ENCODE data around the gene FBXO3. TPM values are rescaled to one million over a fixed set of nuclear protein-coding genes. Genes with fewer than 3 reads are reported as not detected.

FBXO3 gene
- total and polyA plus RNA-seq, 2 of the 8 experiments (the other 6 are each of a cell fraction or from before 2014, with no cell fraction given), result 15.9 to 25.7 TPM

GRCh38 chr11:33699515-33700062 lies 74.7 kb downstream of the FBXO3 start:
- Histone ChIP-seq H2BK120ac (replicated peaks; ENCODE audit: low read depth, low read length) (no peak overlapping the region), H3K18ac (ENCODE audit: extremely low read depth, low read length) (no peak overlapping the region), H2BK12ac (ENCODE audit: low read depth, low read length) (peak overlapping the region; percentile 60; the same call in 1 of the 2 replicates), H4K5ac (ENCODE audit: insufficient read length, low read depth, low read length) (no peak overlapping the region), H3K23ac (ENCODE audit: insufficient read length) (no peak overlapping the region), H3K9ac (replicated peaks in 1 of 4; ENCODE audit: extremely low read depth in 1 of 4, low read depth in 3 of 4, low read length in 3 of 4) (no peak overlapping the region), H2AFZ (ENCODE audit: low read length) (no peak overlapping the region), H3K4me3 (ENCODE audit: extremely low read depth in 1 of 4, insufficient read depth in 2 of 4, low read depth in 3 of 4, low read length in 4 of 4) (peak overlapping the region; percentile 20 to 76 (median 54); a peak in 7 of 8 replicates), H3K27me3 (replicated peaks in 1 of 4; ENCODE audit: control insufficient read depth in 3 of 4, extremely low read depth in 1 of 4, insufficient read depth in 3 of 4, low read length in 3 of 4) (peaks cover 0 to 9% (median 3%) of the 10 kb centered on the region in 4 experiments; a peak in 4 of 7 replicates), H2BK20ac (ENCODE audit: low read length) (no peak overlapping the region), H3K14ac (ENCODE audit: insufficient read length) (no peak overlapping the region), H2BK5ac (ENCODE audit: low read depth, low read length) (no peak overlapping the region), H3K4me2 (ENCODE audit: insufficient read depth in 1 of 2, low read depth in 2 of 2, low read length in 2 of 2) (peak overlapping the region; percentile 74 to 77), H3K23me2 (ENCODE audit: low read depth, low read length) (peaks cover 7% of the 10 kb centered on the region; the same call in 1 of the 2 replicates), H3K79me1 (ENCODE audit: low read depth, low read length) (no peaks in the 10 kb centered on the region), H3K79me2 (ENCODE audit: control insufficient read depth in 1 of 2, insufficient read depth in 2 of 2, low read length in 2 of 2) (no peaks in the 10 kb centered on the region), H3K4ac (replicated peaks; ENCODE audit: insufficient read length, low read depth, low read length) (peak overlapping the region; percentile 71), H2AK5ac (ENCODE audit: low read depth, low read length) (no peak overlapping the region), H4K20me1 (replicated peaks in 1 of 2; ENCODE audit: control insufficient read depth in 1 of 2, insufficient read depth in 2 of 2, low read length in 2 of 2) (no peaks in the 10 kb centered on the region), H3K9me3 (ENCODE audit: insufficient read depth in 2 of 2, low read depth in 1 of 2, low read length in 1 of 2) (no peaks in the 10 kb centered on the region), H3K56ac (replicated peaks; ENCODE audit: insufficient read length, low read depth, low read length) (no peak overlapping the region), H3K27ac (ENCODE audit: low read depth, low read length) (no peak overlapping the region), H4K91ac (replicated peaks; ENCODE audit: insufficient read length, low read length) (no peak overlapping the region), H4K8ac (ENCODE audit: extremely low read depth, insufficient read depth, low read length) (no peak overlapping the region), H3K36me3 (ENCODE audit: control insufficient read depth in 2 of 4, insufficient read depth in 4 of 4, low read length in 3 of 4) (no peaks in the 10 kb centered on the region), H2BK15ac (ENCODE audit: low read length) (no peak overlapping the region), H3K4me1 (replicated peaks in 1 of 4; ENCODE audit: control insufficient read depth in 3 of 4, insufficient read depth in 4 of 4, low read length in 3 of 4) (peaks cover 0 to 10% (median 6%) of the 10 kb centered on the region in 4 experiments; a peak in 6 of 7 replicates)
- DNase-seq (ENCODE audit: low read depth in 1 of 2, low spot score in 2 of 2), result no peak
- ChIA-PET POLR2A (ENCODE audit: partially characterized antibody) (interaction anchor here (0.5 to 2.8 kb wide), 3 partner anchors 9 to 75 kb away, joined by 3 to 9 read pairs (median 7); partner anchors contain the start of gene FBXO3), CTCF (ENCODE audit: partially characterized antibody) (interaction anchor here (0.7 to 2.5 kb wide), 6 partner anchors 8 to 337 kb away, joined by 3 to 12 read pairs (median 3); no protein-coding TSS in a partner anchor)
- FAIRE-seq, result no peak
- 77% methylated on average over 10 of the region's 12 CpGs; no CpG with 5 or more reads in 1 of the 2 experiments for WGBS, 2 experiments (ENCODE audit: extremely low coverage in 1 of 2, insufficient coverage in 1 of 2, insufficient read length in 1 of 2, insufficient replicate concordance in 2 of 2, low coverage in 1 of 2, low lambda C conversion rate in 2 of 2, missing lambda C conversion rate in 1 of 2)

Measured in H1 (cell line).